Measurements from ENCODE around the gene NANOS3. TPM values are rescaled to one million over a fixed set of nuclear protein-coding genes. Genes with fewer than 3 reads are reported as not detected.

Gene NANOS3
- total RNA-seq, 2 experiments from 2014 or later: not detected

DNA sequence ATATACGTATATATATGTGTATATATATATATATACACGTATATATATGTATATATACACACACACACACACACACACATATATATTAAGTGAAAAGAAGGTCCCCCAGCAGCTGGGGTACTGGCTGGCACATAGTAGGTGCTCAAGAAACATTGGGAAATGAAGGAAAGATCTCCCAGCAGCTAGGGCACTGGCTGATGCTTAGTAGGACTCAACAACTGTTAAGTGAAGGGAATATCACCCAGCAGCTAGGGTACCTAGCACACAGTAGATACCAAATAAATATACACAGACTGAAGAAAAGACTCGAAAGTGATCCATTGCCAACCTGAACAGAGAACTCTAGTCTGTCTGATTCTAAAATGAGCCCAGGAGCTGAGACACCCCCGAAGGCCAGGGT is 49.1 kb downstream of the NANOS3 start:
- no peak overlapping the region for H3K4me2 ChIP-seq (ENCODE audit: low read length)
- H3K27ac ChIP-seq (ENCODE audit: low read depth, low read length, poor library complexity, severe bottlenecking): no peak overlapping the region
- no peak for TF ChIP-seq EZH2phosphoT487 (IDR thresholded peaks at IDR 0.05; ENCODE audit: borderline replicate concordance, low read depth, low read length)
- TF ChIP-seq, protein P1, sequence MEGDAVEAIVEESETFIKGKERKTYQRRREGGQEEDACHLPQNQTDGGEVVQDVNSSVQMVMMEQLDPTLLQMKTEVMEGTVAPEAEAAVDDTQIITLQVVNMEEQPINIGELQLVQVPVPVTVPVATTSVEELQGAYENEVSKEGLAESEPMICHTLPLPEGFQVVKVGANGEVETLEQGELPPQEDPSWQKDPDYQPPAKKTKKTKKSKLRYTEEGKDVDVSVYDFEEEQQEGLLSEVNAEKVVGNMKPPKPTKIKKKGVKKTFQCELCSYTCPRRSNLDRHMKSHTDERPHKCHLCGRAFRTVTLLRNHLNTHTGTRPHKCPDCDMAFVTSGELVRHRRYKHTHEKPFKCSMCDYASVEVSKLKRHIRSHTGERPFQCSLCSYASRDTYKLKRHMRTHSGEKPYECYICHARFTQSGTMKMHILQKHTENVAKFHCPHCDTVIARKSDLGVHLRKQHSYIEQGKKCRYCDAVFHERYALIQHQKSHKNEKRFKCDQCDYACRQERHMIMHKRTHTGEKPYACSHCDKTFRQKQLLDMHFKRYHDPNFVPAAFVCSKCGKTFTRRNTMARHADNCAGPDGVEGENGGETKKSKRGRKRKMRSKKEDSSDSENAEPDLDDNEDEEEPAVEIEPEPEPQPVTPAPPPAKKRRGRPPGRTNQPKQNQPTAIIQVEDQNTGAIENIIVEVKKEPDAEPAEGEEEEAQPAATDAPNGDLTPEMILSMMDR (conservative IDR thresholded peaks at IDR 0.05; ENCODE audit: low read length): no peak
- peaks cover 40% of the 10 kb centered on the region for H3K36me3 ChIP-seq (ENCODE audit: insufficient read depth, low read length)
- no peak overlapping the region for H2AFZ ChIP-seq (ENCODE audit: low read length)
- CTCF ChIA-PET (ENCODE audit: unreplicated experiment): no interaction called here
- DNase-seq (ENCODE audit: low spot score): no peak
- BruUV-seq (replicated peaks): no TSS peak
- POLR2A ChIA-PET: no interaction called here
- peaks cover under 1% of the 10 kb centered on the region; the same call in 1 of the 2 replicates for H3K9me3 ChIP-seq (ENCODE audit: low read length)
- H4K20me1 ChIP-seq (ENCODE audit: insufficient read depth, low read length): no peaks in the 10 kb centered on the region
- intact Hi-C loops (cut with micrococcal nuclease; ENCODE audit: unreplicated experiment): no loop called here
- H3K4me3 ChIP-seq (ENCODE audit: low read depth, low read length, poor library complexity, severe bottlenecking): no peak overlapping the region
- H3K79me2 ChIP-seq (ENCODE audit: insufficient read depth, low read depth, low read length): no peaks in the 10 kb centered on the region
- no peaks in the 10 kb centered on the region for H3K9me2 ChIP-seq (ENCODE audit: insufficient read depth, low read length)
- peaks cover 3% of the 10 kb centered on the region for H3K4me1 ChIP-seq (ENCODE audit: insufficient read depth, low read length, poor library complexity, severe bottlenecking)

DNA sequence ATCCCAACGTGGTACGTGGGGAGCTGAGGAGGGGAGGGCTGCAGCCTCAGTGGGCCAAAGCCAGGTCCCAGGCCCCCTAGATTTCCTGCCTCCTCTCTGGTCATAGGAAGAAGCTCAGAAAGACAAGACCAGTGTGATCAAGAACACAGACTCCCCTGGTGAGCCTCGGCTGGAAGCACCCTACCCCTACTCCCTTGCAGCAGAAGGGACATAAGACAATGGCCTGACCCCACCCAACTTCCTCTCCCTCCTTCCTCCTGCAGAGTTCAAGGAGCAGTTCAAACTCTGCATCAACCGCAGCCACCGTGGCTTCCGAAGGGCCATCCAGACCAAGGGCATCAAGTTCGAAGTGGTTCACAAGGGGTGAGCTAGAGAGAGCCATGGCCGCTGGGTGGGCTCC is 49.8 kb downstream of the NANOS3 start:
- no peak for DNase-seq (ENCODE audit: low spot score)
- no peaks in the 10 kb centered on the region for H3K9me3 ChIP-seq (ENCODE audit: low read length)
- no peaks in the 10 kb centered on the region for H3K79me2 ChIP-seq (ENCODE audit: insufficient read depth, low read depth, low read length)
- H3K36me3 ChIP-seq (ENCODE audit: insufficient read depth, low read length): peaks cover 33% of the 10 kb centered on the region
- no TSS peak for BruUV-seq (replicated peaks)
- no peak overlapping the region for H3K4me3 ChIP-seq (ENCODE audit: low read depth, low read length, poor library complexity, severe bottlenecking)
- no peak overlapping the region for H3K4me2 ChIP-seq (ENCODE audit: low read length)
- TF ChIP-seq, protein P1 (conservative IDR thresholded peaks at IDR 0.05; ENCODE audit: low read length): no peak
- TF ChIP-seq EZH2phosphoT487 (IDR thresholded peaks at IDR 0.05; ENCODE audit: borderline replicate concordance, low read depth, low read length): no peak
- no peak overlapping the region for H2AFZ ChIP-seq (ENCODE audit: low read length)
- no peak overlapping the region for H3K27ac ChIP-seq (ENCODE audit: low read depth, low read length, poor library complexity, severe bottlenecking)
- CTCF ChIA-PET (ENCODE audit: unreplicated experiment): no interaction called here
- intact Hi-C loops (cut with micrococcal nuclease; ENCODE audit: unreplicated experiment): no loop called here
- no peaks in the 10 kb centered on the region for H3K4me1 ChIP-seq (ENCODE audit: insufficient read depth, low read length, poor library complexity, severe bottlenecking)
- POLR2A ChIA-PET: interaction anchor here (0.7 kb wide), 1 partner anchor 275 kb away, joined by 3 read pairs; no protein-coding TSS in a partner anchor
- no peaks in the 10 kb centered on the region for H4K20me1 ChIP-seq (ENCODE audit: insufficient read depth, low read length)
- no peaks in the 10 kb centered on the region for H3K9me2 ChIP-seq (ENCODE audit: insufficient read depth, low read length)

DNA sequence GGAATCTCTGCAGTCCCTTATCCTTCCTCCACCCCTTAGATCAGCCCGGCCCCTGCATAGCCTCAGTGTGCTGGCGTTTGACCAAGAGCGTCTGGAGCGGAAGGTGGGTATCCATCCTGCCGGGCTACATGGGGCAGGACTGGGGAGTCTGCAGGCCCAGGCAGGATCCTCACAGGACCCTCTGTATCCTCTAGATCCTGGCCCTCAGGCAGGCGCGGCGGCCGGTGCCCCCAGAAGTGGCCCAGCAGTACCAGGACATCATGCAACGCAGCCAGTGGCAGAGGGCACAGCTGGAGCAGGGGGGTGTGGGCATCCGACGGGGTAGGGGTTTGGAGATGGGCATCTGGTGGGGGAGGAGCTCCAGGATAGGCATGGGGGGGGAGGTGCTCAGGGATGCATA is 52.4 kb downstream of the NANOS3 start:
- no peak overlapping the region for H2AFZ ChIP-seq (ENCODE audit: low read length)
- intact Hi-C loops (cut with micrococcal nuclease; ENCODE audit: unreplicated experiment): no loop called here

More for the DNA sequence above, 52.4 kb downstream of the NANOS3 start:
- H4K20me1 ChIP-seq (ENCODE audit: insufficient read depth, low read length): no peaks in the 10 kb centered on the region
- H3K79me2 ChIP-seq (ENCODE audit: insufficient read depth, low read depth, low read length): no peaks in the 10 kb centered on the region
- H3K4me3 ChIP-seq (ENCODE audit: low read depth, low read length, poor library complexity, severe bottlenecking): no peak overlapping the region
- H3K36me3 ChIP-seq (ENCODE audit: insufficient read depth, low read length): peaks cover 18% of the 10 kb centered on the region; the same call in 1 of the 2 replicates
- POLR2A ChIA-PET: no interaction called here
- H3K4me1 ChIP-seq (ENCODE audit: insufficient read depth, low read length, poor library complexity, severe bottlenecking): no peaks in the 10 kb centered on the region
- no TSS peak for BruUV-seq (replicated peaks)
- DNase-seq (ENCODE audit: low spot score): no peak
- no peak for TF ChIP-seq EZH2phosphoT487 (IDR thresholded peaks at IDR 0.05; ENCODE audit: borderline replicate concordance, low read depth, low read length)
- TF ChIP-seq, protein P1 (conservative IDR thresholded peaks at IDR 0.05; ENCODE audit: low read length): no peak
- no peak overlapping the region for H3K4me2 ChIP-seq (ENCODE audit: low read length)
- H3K27ac ChIP-seq (ENCODE audit: low read depth, low read length, poor library complexity, severe bottlenecking): no peak overlapping the region
- H3K9me2 ChIP-seq (ENCODE audit: insufficient read depth, low read length): no peaks in the 10 kb centered on the region
- CTCF ChIA-PET (ENCODE audit: unreplicated experiment): interaction anchor here (0.6 kb wide), 1 partner anchor 684 kb away, joined by 3 read pairs; no protein-coding TSS in a partner anchor
- H3K9me3 ChIP-seq (ENCODE audit: low read length): no peaks in the 10 kb centered on the region
